ENCODE results near the gene OR2A12.
"Not testable (repeated sequence)": the region's sequence is repeated elsewhere in the genome, so short reads cannot be mapped to it uniquely, and the experiment has no call there.

The OR2A12 gene, protein sequence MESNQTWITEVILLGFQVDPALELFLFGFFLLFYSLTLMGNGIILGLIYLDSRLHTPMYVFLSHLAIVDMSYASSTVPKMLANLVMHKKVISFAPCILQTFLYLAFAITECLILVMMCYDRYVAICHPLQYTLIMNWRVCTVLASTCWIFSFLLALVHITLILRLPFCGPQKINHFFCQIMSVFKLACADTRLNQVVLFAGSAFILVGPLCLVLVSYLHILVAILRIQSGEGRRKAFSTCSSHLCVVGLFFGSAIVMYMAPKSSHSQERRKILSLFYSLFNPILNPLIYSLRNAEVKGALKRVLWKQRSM

DNA sequence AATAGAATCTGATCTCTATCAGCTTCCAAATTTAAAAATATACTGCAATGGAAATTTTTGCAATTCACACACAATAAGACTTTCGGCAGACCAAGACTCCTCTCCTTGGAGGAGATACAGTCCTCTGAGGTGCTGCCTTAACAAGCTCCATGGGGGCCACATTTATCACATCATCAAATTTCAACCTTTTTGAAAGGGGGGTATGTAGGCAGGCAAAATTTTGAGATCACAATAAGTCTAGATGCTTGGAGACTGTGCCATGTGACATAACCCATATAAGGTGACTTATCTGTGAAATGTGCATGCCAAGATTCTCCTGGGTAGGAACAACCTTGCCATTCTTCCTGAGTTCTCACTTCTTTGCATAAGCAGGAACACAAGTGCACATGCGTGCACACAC, at the start of gene OR2A12:
TSS of gene OR2A12 (plus strand) at position 301 of the 400 bp plus-strand sequence. CDS start 8,830 bp downstream, outside the sequence.
- DNase-seq (ENCODE audit: low read depth in 2 of 2), result no peak

DNA sequence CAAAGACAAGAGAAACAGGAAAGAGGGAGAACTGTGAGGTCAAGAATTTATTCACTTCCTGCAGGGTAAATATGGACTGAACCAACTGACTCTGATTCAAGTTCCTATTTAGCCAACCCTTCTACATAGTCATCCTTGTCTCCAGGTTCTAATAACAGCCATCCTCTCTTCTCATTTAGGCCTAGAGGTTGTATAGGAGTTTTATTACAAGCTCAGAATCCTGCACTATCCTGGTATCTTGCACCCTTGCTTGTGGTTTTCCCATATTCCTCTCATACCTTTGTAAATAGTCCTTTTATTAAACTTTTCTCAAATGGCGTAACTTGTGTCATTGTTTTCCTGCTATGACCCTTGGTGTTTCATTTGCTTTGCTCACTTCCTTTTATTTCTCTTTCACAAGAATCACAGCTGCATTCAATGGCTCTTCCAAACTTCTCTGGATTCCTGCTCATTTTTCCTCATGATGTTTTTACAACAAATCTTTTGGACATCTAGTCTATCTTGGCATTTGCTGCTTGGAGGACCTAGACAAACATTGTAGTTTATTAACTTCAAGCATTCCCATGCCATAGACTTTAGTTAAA, 49.7 kb upstream of the OR2A12 start:
- DNase-seq (ENCODE audit: low read depth in 2 of 2), result no peak

DNA sequence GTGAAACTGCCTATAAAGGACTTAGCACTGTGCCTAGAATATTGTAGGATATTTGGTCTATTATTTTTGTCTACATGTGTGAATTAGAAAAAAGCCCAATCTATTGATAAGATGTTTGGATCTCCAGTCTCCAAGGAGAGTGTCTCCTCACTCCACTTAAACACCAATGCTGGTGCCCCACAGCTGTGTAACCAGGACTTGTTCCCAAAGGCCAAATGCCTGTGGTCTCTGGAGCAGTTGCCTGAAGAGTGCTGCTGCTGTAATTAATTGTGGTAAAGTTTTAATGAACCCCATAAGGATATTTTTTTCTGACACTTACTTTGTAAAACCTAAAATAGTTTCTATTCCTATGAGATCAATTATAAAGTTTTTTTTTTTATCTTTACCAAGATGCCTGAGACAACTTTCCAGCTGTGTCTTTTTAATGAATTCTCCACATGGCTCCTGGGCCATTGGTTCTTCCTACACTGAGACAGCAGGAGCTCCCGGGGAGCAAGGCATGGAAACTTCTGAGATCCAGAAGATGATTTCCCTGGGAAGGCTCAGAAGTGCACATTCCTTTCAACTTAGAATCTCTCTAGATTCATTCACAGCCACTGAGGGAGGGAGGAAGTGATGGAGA, 48.6 kb upstream of the OR2A12 start:
- no peak for DNase-seq (ENCODE audit: low read depth in 2 of 2)

DNA sequence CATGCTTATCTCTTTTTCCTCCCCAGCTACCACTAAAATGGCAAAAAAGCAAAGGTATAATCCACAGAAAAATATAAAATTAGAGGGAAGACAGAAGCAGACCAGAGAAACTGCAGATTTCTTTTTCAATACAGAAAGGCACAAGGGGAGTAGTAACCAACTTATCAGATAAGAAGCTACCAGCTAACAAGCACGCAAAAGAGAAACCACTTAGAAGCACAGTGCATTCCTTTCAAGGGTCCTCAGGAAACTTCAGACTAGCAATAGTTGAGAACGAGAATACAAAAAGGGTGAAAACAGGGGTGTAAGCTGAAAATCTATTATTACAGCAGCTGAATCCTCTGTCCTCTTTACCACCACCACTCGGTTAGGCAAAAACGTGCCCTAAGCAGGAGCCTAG, 47.2 kb upstream of the OR2A12 start:
- no peak for DNase-seq (ENCODE audit: low read depth in 2 of 2)

DNA sequence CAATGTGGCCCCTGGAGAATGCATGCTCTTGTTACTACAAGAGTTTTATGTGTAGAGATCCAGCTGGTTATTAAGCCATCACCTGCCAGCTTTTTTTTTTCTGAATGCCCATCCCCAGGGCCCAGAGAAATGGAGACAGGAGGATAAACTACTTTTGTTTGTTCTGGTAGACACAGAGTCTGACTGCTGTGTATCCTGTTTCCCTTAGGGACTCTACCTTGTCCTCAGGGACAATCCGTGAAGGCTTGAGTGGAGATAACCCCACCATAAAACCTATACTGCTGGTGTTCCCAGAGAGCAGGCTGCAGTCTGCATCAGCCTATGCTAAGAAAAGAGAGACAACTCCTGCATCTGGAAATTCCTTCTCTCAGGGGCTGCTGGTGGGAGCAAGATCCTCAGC, 37.4 kb upstream of the OR2A12 start, which contains the start of gene OR2A5:
TSS of gene OR2A5 (plus strand) at position 301 of the 400 bp plus-strand sequence. CDS start 1,454 bp downstream, outside the sequence.
- DNase-seq (ENCODE audit: low read depth in 2 of 2), result no peak

DNA sequence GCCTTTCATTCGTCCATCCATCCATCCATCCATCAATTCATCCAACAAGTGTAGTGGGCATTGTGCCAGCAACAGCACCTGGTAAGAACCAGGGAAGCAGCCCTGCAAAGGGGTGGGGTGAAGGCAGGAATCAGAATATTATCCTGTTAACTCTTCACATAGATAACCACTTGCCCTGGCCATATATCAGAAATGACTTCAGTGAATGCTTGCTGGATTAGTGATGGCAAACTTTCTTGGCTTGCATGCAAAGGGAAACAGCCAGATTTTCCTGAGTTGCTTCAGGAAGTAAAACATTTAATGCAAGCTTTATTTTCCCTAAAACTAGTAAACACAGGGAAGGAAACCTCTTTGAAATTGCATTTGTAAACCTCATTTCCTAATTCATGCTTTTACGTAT, 36.6 kb upstream of the OR2A12 start:
- no peak for DNase-seq (ENCODE audit: low read depth in 2 of 2)

DNA sequence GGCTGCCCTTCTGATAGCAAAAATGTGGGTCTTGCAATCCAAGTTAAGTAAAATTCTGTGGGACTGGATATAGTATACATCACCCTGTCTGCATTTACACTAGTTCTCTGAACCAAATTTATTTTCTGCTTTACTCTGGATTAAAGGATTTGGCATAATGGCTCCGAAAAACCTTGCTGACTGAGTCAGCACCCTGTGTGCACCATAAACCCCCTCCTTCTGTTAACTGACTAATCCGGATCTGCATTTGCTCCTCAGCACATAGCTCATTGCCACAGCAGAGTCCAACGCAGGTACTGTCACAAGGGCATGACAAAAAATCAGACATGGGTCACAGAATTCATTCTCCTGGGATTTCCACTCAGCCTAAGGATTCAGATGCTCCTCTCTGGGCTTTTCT, 36.0 kb upstream of the OR2A12 start:
- DNase-seq (ENCODE audit: low read depth in 2 of 2), result no peak

DNA sequence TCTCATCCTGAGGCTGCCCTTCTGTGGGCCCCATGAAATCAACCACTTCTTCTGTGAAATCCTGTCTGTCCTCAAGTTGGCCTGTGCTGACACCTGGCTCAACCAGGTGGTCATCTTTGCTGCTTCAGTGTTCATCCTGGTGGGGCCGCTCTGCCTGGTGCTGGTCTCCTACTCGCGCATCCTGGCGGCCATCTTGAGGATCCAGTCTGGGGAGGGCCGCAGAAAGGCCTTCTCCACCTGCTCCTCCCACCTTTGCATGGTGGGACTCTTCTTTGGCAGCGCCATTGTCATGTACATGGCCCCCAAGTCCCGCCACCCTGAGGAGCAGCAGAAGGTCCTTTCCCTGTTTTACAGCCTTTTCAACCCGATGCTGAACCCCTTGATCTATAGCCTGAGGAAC, 35.2 kb upstream of the OR2A12 start:
- DNase-seq (ENCODE audit: low read depth in 2 of 2), result not testable (repeated sequence)

DNA sequence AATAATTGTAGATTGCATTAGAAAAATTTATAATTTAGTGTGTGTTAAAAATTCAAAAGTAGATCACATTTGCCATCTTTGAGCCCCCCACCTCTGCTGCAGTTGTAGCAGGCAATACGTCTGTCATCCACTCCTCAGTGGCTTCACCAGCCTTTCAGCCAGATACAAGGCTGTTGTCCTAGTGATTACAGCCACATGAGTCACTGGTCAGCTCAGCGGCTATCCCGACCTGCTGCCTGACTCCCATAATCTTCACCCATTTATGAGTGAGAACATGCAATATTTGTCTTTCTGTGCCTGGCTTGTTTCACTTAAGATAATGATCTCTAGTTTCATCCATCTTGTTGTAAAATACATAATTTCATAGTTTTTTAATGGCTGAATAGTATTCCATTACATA, 28.1 kb upstream of the OR2A12 start:
- DNase-seq (ENCODE audit: low read depth in 2 of 2), result no peak

DNA sequence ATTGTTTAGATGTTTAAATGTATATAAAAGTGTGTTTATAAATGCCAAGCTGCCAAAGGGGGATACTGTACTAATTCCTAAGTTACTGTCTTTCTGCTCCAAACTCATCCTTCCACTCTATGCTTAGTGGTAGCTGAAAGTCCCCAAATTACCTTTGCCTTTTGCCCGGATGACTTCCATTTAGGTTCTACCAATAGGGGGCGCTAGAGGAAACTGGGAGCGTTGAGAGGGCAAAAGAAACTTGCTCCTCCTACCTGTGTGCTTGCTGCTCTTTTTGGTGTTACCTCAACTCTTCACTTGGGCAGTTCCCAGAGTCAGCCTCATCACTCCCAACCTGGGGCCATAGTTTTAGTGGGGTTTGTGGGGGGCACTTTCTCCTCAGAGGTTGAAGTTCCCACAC, 22.4 kb upstream of the OR2A12 start:
- no peak for DNase-seq (ENCODE audit: low read depth in 2 of 2)

DNA sequence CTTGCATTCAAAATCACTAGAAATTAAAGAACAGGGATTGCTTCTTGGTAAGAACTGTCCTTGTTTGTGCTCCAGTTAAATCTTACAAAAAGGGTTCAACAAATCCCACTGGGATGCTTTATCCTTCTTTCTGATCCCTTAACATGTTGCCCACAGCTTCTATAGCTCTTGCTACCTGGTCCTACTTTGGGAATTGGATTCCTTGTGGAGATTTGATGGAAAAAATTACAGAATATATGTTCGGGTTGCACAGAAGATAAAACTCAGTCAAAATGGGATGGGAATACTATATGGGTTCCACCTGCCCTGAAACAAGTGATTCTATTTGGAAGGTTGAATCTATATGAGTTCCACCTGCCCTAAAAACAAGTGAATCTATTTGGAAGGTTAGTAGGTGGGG, 16.6 kb upstream of the OR2A12 start, which contains the start of gene OR2A25:
TSS of gene OR2A25 (plus strand) at position 301 of the 400 bp plus-strand sequence. CDS start 4,409 bp downstream, outside the sequence.
- DNase-seq (ENCODE audit: low read depth in 2 of 2), result no peak

DNA sequence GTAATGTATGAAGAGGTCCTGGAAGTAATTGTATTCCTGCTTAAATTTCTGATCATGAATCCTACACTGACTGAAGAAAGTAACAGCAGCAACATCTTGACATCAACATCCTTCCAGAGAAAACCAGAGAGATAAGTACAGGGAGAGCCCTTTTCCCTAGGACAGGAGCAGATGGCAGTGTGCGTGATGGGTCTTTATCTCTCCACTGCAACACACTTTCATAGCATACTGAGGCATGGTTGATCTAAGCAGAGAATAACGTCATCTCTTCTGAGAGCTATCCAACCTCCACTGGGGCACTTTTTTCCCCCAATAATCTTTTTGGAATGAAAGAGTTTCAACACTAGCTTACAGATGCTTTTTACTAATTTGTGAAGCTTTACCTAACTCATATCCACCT, 16.1 kb upstream of the OR2A12 start:
- DNase-seq (ENCODE audit: low read depth in 2 of 2), result no peak

DNA sequence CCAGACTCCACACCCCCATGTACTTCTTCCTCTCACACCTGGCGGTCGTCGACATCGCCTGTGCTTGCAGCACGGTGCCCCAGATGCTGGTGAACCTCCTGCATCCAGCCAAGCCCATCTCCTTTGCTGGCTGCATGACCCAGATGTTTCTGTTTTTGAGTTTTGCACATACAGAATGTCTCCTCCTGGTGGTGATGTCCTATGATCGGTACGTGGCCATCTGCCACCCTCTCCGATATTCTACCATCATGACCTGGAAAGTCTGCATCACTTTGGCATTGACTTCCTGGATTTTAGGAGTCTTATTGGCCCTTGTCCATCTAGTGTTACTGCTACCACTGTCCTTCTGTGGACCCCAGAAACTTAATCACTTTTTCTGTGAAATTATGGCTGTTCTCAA, 11.7 kb upstream of the OR2A12 start:
- DNase-seq (ENCODE audit: low read depth in 2 of 2), result no peak

DNA sequence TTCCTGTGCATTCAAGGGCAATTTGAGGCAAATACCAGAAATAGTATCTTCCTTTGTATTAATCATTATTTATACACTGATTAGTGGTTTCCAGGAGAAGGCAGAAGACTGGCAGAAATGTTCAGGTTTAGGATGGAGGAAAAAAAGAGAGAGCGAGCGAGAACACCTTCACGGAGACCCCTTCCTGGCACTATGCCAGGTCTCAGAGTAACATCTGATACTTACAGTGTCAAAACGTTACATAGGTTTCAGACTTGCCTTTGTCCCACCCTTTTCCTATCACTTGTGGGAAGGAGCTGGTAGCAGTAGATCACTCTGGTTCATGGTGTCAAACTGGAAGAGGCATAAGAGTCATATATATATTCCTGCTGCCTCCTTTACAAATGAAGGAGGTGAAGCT, 652 bp downstream of the OR2A12 start:
- no peak for DNase-seq (ENCODE audit: low read depth in 2 of 2)

DNA sequence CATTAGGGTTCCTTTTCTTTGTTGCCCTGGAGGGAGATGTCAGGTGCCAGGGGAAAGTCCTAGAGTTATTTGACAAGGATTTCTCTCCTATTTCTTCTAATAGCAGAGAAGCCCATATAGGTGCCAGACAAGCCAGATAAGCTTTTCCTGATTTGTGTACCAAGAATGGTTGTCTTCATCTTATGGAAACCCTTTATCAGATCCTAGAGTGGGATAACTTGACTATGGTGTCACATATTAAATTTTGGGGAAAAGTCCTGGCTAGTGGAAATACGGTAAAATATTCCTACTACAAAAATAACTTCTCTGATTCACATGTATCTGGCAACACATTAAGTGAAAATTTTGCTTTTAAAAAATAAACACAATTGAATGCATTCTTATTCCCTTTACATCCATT, 1.2 kb downstream of the OR2A12 start:
- no peak for DNase-seq (ENCODE audit: low read depth in 2 of 2)

DNA sequence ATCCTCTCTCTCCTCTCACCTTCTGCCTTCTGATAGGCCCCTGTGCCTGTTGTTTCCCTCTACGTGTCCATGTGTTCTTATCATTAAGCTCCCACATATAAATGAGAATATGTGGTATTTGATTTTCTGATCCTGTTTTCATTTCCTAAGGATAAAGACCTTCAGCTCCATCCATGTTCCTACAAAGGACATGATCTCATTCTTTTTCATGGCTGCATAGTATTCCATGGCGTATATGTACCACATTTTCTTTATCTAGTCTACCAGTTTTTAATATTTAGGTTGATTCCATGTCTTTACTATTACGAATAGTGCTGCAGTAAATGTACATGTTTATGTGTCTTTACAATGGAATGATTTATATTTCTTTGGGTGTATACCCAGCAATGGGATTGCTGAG, 4.6 kb downstream of the OR2A12 start:
- DNase-seq (ENCODE audit: low read depth in 2 of 2), result no peak

DNA sequence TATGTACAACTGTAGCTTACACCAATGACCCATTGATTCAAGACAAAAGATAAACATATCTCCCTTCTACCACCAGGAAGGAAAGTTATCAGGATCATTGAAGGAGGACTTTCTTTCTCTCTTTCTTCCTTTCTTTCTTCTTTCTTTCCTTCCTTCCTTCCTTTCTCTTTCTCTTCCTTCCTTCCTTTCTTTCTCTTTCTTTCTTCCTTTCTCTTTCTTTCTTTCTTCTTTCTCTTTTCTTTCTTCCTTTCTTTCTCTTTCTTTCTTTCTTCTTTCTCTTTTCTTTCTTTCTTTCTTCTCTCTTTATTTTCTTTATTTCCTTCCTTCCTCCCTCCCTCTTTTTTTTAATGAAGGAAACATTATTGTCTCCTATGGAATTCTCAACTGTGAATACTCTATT, 12.7 kb downstream of the OR2A12 start:
- DNase-seq (ENCODE audit: low read depth in 2 of 2), result no peak

DNA sequence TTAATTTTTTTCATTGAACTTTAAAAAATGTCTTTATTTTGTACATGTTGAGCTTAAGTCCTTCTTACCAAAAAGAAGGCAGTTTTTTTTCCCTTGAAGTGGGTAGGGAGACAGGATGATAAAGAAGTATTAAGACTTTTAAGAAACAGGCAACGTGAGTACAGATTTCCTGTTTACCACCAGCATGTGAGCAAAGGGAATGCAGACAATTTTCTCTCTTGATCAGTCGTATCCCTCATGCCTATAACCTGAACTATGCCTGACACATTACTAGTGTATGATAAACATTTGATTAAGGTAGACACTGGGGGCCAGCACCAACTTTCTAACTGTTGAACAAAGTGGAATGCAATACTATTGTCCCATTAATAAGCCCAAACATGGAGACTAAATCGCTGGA, 14.5 kb downstream of the OR2A12 start:
- DNase-seq (ENCODE audit: low read depth in 2 of 2), result no peak

DNA sequence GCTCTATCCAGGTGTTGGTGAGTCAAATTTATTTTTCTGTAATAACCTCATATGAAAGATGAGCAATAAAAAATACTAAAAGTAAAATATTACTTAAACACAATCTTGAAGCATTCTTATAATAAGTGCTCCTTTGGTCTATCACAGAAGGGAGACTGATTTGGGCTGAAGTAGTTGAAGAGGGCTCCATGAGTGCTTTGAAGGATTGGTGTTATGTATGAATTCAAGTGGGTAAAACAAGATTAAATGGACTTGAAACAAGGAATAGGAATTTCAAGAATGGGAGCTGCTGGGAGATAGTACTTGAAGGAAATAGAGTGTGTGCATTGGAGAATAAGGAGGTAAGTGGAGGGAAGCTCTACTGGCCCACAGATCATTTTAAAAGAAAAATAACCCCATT, 16.0 kb downstream of the OR2A12 start:
- DNase-seq (ENCODE audit: low read depth in 2 of 2), result no peak

DNA sequence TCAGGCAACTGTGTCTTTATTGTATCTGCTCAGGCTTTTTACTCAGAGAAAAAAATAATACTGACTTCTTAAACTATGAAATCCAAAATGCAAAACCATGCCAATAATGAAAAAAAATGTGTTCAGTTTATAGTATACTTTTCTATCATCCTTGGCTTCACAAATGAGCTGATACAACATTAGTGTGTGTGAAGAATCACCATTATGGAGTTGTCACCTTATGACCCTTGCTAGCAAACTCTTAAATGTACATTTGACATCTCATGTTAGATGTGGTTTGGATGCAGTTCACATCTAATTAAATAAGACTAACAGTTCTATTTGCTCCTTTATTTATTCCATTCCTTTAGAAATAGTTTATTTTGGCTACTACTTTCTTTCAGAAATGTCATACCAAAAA, 19.1 kb downstream of the OR2A12 start:
- no peak for DNase-seq (ENCODE audit: low read depth in 2 of 2)

DNA sequence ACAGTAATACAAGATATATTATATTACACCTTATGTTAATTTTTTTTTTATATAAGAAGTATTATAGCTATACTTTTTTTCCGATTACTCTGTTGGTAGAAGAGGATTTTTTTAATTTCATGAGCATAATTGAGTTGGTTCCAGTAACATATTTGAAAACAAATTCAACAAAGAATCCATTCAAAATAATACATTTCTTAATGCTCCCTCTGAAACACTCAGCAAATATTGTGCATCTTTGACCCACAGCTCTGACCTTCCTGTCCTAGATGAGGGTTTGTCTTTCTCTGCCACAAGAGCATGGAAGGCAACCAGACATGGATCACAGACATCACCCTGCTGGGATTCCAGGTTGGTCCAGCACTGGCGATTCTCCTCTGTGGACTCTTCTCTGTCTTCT, 23.2 kb downstream of the OR2A12 start, which contains the start of gene OR2A2:
TSS of gene OR2A2 (plus strand) at position 301 of the 400 bp plus-strand sequence. CDS start at position 301, 0 bp downstream.
- no peak for DNase-seq (ENCODE audit: low read depth in 2 of 2)

DNA sequence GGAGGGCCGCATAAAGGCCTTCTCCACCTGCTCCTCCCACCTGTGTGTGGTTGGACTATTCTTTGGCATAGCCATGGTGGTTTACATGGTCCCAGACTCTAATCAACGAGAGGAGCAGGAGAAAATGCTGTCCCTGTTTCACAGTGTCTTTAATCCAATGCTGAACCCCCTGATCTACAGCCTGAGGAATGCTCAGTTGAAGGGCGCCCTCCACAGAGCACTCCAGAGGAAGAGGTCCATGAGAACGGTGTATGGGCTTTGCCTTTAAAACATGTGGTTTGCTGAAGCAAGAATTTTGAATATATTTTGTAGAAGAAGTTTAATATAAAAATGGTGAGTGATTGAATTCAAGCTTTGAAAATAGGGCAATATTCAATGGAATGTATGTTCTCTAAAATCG, 24.2 kb downstream of the OR2A12 start:
- DNase-seq (ENCODE audit: low read depth in 2 of 2), result no peak

DNA sequence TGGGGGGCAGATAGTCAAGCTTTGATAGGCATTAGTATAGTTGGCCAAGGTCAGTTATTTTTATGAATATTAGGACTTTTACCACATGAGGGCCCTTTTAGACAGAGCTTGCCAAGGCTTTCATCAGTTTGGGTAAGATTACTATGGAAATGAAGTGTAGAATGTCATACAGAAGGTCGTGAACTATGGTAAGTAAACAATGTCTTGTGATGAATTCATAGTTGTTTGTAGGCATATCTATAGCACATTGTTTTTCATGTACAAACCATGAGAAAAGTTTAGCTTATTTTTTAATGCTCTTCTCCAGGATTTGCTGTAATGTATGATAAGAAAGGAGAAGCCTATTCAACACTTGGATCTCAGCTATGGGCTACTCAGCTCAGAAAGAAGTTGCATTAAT, 27.6 kb downstream of the OR2A12 start:
- no peak for DNase-seq (ENCODE audit: low read depth in 2 of 2)

All from activated CD8-positive, alpha-beta memory T cell treated with anti-CD3 and anti-CD28 coated beads for 4 hours (primary cell).